Measurements from ENCODE around the gene GUCY2F. TPM values are rescaled to one million over a fixed set of nuclear protein-coding genes. Genes with fewer than 3 reads are reported as not detected.

The GUCY2F gene
- total RNA-seq, 2 experiments from 2014 or later: not detected

Other genes with a start within 250 kb of the GUCY2F start
- gene NXT2, start 54.8 kb upstream of the GUCY2F start, total RNA-seq: 10 to 100 TPM; 14.8 to 14.9 TPM
- gene KCNE5, start 143.1 kb upstream of the GUCY2F start, total RNA-seq: under 1 TPM in 1 of 2 experiments, not detected in 1; 0.15 TPM

All from activated naive CD4-positive, alpha-beta T cell treated with anti-CD3 and anti-CD28 coated beads for 36 hours (primary cell).